Head of caudate nucleus (tissue), 42 donors: ENCODE measurements around the gene HAUS7.

Experiments used
- DNase-seq, 42 donors: peaks; one replicate each; pipeline versions ENCODE4 v3.0.0 to v3.0.0-alpha.2; 2020 to 2021; ENCODE audit warnings: mixed read lengths in 7 of 42
- intact Hi-C: fragments of 100-400 bp; cut with DNase I; formaldehyde crosslinking; loops from one replicate; pipeline ENCODE4 v1.15.0; 2022

The HAUS7 gene

GRCh38 chrX:153445856-153446635 is 24.3 kb downstream of the HAUS7 start, which contains the start of gene TREX2:
Gene TREX2, minus strand, starts transcription at chrX:153446056. Its CDS starts 626 bp downstream, at chrX:153445430.
- no peak for DNase-seq
- intact Hi-C loops = no loop called here

DNA sequence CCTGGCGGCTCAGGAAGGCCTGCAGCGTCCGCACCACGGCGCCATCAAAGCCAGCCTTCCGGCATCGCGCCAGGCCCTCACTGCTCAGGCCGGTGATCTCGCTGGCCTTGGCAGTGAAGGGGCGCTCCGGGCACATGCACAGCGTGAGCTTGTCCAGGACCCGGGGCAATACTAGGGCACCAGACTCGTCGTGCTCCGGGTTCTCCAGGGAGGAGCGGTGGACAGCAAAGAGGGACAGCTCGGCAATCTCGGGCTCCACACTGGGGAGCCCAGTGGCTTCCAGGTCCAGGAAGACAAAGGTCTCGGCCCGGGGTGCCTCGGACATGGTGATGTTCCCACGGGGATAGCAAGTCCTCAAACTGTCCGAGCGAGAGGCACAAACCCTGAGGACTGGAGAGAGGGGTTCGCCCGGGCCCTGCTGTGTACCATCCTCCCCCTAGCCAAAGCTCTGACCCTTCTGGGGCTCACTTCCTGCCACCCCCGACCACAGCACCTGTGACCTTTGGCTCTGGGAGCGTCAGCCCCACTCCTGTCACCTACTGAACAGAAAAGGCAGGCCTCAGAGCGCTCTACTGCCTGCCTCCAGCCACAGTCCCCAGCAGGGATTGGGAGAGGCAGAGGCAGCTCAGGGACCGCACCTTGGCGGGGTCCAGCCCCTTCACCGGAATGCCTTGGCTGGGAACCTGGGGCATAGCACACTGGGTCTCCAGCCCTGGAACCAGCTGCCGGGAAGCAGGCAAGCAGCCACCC is 25.1 kb downstream of the HAUS7 start:
- intact Hi-C loops = no loop called here

DNA sequence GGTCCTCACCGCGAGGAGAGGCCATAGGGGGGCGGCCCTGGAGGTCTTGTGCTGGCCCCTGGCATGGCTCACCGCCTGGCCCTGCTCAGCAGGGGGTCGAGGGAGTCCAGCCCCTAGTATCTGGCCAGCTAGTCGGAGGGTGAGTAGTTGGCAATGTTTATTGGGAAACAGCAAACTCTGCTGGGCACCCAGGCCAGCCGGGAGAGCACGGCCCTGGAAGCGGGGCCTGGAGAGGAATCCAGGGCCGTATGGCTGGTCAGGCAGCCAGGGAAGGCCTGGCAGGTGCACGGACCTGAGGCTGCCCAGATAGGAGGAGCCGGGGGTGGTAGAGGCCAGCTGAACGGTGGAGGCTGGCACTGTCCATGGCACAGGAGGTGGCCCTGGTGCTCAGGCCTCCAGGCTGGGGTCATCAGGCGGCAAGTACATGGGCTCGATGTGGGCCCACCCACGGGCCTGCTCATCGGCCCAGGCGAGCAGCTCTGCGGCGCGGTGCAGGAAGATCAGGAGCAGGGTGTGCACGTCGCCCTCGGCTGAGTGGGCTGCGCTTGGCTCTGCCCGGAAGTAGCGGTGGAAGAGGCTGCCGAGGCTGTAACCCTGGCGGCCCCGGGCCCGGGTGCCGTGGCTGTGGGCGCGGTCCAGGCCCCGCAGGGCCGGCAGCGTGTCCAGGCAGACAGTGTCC is 25.9 kb downstream of the HAUS7 start:
- intact Hi-C loops = no loop called here
- no peak for DNase-seq

More for the DNA sequence above, 25.1 kb downstream of the HAUS7 start:
- DNase-seq = no peak

- intact Hi-C loops = no loop called here
These were observed 26.7 kb downstream of the HAUS7 start for GRCh38 chrX:153443476-153444332.

GRCh38 chrX:153442463-153442862 is 27.9 kb downstream of the HAUS7 start:
- intact Hi-C loops = no loop called here

More at GRCh38 chrX:153443476-153444332, 26.7 kb downstream of the HAUS7 start:
- no peak for DNase-seq

GRCh38 chrX:153441981-153442380 is 28.4 kb downstream of the HAUS7 start:
- DNase-seq = no peak
- intact Hi-C loops = no loop called here

More at GRCh38 chrX:153442463-153442862, 27.9 kb downstream of the HAUS7 start:
- peak in 1 of 42 donors; percentile 13 for DNase-seq

DNA sequence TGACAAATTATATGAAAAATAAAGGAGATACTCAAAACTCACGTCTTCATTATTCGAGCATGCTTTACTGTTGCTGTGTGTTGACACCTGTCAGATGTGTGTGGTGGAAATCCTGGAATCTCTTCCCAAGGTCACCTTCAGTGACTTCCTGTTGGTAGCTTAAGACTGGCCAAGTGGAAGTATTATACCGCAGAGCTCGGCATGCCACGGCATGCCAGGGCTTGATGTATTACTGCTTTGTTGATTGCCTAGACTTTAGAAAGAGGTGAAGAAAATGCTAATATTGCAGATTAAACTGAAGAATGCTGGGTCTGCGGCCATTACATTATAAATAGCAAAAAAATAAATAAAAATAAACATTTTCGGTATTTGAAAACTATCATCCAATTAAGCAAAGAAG is 29.1 kb downstream of the HAUS7 start:
- intact Hi-C loops = no loop called here
- no peak for DNase-seq

DNA sequence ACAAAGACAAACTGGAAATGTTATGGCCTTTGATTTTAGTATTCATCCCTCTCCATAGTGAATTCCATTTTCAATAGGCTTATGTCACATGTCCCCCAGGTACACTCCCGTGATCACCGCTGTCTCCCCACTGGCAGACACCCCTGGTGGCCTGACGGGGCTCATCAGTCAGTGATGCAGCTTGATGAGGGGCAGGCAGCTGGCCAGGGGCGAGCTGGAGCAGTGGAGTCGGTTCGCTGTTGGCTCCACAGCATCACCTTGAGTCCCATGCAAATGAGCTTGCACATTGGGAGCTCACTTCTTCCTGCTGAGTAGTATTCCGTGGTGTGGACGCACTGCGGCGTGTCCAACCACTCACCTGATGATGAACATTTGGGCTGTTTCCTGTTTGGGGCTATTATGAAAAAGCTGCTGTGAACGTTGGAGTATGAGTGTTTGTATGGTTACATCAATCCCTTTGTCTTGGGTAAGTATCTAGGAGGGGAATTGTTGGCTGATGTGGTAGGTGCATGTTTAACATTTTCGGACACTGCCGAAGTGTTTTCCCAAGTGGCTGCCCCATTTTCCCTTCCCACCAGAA is 29.7 kb downstream of the HAUS7 start:
- DNase-seq = peak in 1 of 42 donors; percentile 12
- intact Hi-C loops = no loop called here

GRCh38 chrX:153439977-153440376 is 30.4 kb downstream of the HAUS7 start:
- intact Hi-C loops = no loop called here

DNA sequence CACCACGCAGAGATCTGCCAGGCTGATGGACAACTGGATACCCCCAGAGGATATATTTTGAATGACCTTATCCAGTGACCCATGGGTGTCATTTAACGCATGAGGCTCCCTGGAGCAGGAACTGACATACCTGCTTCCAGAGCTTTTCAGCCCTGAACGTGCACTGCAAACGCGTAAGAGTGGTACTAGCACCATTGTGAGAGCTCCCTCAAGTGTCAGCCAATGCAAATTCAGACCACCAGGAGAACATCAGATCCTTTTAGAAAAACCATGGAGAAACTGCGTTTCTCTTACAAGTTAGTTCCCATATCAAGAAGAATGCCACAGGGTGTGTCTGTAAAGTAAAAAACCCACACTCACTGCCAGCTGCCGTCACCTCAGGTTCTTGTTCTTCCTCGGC is 31.8 kb downstream of the HAUS7 start:
- DNase-seq = peak in 23 of 42 donors; percentile 6 to 66 (median 37)
- intact Hi-C loops = no loop called here

More at GRCh38 chrX:153439977-153440376, 30.4 kb downstream of the HAUS7 start:
- no peak for DNase-seq

DNA sequence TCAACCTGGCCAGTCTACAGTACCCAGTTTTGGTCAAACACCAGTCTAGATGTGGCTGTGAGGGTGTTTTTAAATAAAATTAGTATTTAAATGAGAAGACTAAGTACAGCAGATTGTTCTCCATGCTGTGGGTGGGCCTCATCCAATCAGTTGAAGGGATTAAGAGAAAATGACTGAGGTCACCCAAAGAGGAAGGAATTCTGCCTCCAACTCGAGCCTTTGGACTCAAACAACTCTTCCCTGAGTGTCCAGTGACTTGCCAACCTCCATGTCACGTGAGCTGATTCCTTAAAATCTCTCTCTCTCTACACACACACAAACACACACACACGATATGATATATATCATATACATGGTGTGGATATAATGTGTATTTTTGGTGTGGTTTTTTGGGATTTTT is 34.5 kb downstream of the HAUS7 start:
- no peak for DNase-seq
- intact Hi-C loops = no loop called here

DNA sequence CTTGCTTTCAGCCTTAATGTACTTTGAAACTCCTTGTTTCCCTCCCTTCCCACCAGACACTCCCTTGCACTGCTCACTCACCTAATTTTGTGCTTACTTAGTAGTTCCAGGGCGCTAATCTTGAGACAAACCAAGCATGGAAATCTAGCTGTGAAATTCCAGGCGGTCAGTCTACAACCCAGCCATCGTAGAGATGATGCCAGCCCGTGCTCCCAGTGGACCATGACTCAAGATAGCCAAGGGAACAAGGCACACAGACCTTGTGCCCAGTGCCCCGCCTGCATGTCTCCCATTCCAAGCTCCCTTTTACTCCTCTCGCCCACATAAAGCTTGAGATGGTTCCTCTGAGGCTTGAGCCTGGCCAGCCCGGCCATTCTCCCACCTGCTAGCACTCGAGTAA is 35.6 kb downstream of the HAUS7 start:
- DNase-seq = no peak
- intact Hi-C loops = no loop called here

DNA sequence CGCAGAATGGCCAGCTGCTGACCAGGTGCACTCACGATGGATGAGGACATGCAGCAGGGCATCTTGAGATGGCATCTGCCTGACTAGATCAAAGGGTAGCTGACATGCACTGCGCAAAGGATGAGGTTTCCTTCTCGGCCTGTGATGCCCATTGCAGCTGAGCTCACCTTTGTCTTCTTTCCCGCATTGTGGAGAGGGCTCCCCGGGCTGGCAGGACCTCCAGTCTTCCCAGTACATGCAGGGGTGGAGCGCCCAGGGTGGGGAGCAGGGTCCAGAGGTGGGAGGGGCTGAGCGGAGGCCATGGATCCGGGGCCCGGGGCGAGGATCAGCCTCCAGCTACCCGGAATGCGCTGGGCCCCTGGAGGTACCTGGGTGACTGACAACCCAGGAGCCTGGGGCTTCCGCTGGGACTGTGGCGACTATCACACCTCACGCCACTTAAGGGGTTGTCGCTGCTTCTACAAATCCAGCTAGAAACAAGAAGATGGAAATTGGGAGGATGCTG is 36.5 kb downstream of the HAUS7 start:
- DNase-seq = no peak
- intact Hi-C loops = no loop called here

DNA sequence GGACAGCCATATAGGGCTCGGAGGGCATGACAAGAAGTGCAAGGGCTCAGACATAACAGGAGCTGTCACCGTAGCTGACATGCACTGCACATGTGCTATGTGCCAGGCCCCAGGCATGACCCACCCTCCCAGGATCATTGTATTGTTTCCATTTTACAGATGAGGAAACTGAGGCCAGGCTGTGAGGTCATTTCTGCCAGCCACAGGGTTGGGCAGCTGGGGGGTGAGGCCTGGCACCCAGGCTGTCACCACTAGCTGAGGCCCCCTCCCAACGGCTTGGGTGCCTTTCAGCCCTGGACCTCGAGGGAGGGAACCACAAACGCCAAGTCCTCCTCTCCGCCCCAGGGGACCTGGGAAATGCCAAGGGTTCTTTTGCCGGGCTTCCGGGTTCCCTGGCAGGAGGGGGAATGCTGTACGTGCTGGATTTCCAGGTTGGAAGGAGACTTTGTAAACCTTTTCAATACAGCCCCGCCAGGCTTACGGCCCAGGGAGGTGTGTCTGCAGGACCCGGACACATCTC is 37.2 kb downstream of the HAUS7 start:
- intact Hi-C loops = no loop called here
- no peak for DNase-seq

- intact Hi-C loops = no loop called here
- DNase-seq = no peak
These were observed 39.6 kb downstream of the HAUS7 start for GRCh38 chrX:153430796-153431195.

GRCh38 chrX:153426204-153426603 is 44.2 kb downstream of the HAUS7 start:
- DNase-seq = no peak
- intact Hi-C loops = no loop called here

DNA sequence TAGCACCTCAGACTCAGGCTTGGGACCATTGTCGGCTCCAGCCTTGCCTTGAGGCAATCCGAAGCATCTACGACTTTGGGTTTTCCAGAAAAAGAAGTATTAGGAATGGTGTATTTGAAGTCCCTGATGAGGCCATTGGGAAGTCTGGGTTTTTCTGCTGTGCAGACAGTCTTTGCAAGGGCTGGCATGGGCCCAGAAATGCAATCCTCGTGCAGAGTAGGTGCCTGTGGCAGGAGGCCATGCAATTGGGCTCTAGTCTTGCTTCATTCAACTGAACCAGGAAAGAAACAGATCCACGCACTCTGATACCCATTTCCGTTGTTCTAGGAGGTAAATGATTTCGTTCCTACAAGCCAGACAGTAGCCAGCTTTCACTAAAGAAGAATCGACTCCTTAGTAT is 46.7 kb downstream of the HAUS7 start:
- DNase-seq = peak in 7 of 42 donors; percentile 14 to 50 (median 29)
- intact Hi-C loops = no loop called here

DNA sequence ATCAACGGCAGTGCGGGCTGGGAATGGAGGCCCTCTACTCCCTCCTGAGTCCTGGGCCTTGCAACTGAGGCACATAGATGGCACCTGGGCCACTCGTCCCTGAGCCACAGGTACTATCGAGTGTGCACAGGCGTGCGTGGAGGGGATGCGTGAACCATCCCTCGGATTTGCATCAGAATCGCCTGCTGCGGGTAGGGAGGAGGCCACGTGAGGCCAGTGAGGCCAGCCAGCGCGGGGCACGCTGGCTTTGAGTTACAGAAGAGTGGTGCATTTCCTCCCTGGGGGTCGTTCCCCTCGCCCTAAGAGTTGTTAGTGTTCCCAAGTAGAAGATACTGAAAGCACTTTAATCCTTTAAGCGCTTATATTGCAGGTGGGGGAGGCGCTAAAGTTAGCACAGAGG is 48.5 kb downstream of the HAUS7 start:
- intact Hi-C loops = no loop called here
- DNase-seq = no peak
